Cardiac atrium fibroblast (primary cell): ENCODE data around the gene NANS. TPM values are rescaled to one million over a fixed set of nuclear protein-coding genes. Genes with fewer than 3 reads are reported as not detected.

Experiments
- total RNA-seq: library from RNA; depleted of rRNA; stranded (reverse); fragments of >200 nt; gene quantifications from 2 replicates; pipeline ENCODE4 v1.2.3, GENCODE V29; 2015

NANS gene
- 73.2 and 96.4 TPM in 2 replicates for total RNA-seq

DNA sequence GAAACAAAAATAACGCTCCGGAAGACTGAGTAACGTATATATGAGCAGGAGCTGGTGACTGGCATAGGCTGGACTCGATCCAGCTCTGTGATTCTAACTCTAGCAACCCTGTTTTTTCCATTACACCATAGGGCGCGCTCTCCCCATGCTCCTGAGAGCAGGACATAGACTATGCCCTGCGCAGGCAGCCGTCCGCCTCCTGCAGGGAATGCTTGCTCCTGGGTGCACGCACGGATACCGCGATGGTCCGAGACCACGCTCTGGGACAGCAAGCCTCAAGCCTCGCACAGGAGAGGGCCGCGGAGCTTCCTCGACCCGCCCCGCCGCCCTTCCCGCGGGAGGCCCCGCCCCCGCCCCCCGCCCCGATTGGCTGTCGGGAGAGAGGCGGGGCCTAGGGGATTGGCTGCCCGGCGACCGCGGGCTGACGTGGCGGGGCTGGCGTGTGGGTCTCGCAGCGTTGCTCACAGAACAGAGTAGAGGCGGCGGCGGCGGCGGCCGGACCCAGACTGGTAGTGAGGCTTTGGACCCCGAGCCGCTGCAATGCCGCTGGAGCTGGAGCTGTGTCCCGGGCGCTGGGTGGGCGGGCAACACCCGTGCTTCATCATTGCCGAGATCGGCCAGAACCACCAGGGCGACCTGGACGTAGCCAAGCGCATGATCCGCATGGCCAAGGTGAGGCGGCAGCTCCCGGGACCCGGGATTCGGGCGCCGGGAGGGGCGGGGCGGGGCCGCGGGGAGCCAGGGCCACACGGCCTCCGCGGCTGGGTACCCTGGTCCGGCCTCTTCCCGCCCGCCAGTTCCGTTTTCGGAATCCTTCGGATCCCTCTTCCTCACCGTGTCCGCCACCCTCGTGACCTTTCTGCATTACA lies at the start of gene NANS:
TSS of gene NANS (plus strand) at position 464 of the 869 bp plus-strand sequence. CDS start at position 541, 77 bp downstream.

GRCh38 chr9:98118640-98119601 lies 62.4 kb downstream of the NANS start, which contains the start of gene TRIM14:
TSS of gene TRIM14 (minus strand) at chr9:98119222. CDS start at chr9:98119188, 34 bp downstream.

Other genes with a start within 250 kb of the NANS start
- not detected in 2 replicates for gene FOXE1, start 203.5 kb upstream of the NANS start, total RNA-seq
- 10.0 and 22.9 TPM in 2 replicates for gene TRMO, start 134.2 kb upstream of the NANS start, total RNA-seq
- not detected in 2 replicates for gene HEMGN, start 118.6 kb upstream of the NANS start, total RNA-seq
- 9.9 and 10.0 TPM in 2 replicates for gene ANP32B, start 73.4 kb upstream of the NANS start, total RNA-seq
- gene TRIM14, start 62.5 kb downstream of the NANS start, total RNA-seq, result 1.8 and 2.6 TPM in 2 replicates
- 0.54 and 1.1 TPM in 2 replicates for gene CORO2A, start 135.9 kb downstream of the NANS start, total RNA-seq
- 5.3 and 5.8 TPM in 2 replicates for gene TBC1D2, start 198.9 kb downstream of the NANS start, total RNA-seq